Activated CD4-positive, alpha-beta T cell treated with anti-CD3 and anti-CD28 coated beads for 4 hours (primary cell): ENCODE measurements around the gene TANC1.

Experiments used
- DNase-seq, 2 donors: peaks; one replicate each; pipeline ENCODE4 v3.0.0-alpha.2; 2020

TANC1 gene

DNA sequence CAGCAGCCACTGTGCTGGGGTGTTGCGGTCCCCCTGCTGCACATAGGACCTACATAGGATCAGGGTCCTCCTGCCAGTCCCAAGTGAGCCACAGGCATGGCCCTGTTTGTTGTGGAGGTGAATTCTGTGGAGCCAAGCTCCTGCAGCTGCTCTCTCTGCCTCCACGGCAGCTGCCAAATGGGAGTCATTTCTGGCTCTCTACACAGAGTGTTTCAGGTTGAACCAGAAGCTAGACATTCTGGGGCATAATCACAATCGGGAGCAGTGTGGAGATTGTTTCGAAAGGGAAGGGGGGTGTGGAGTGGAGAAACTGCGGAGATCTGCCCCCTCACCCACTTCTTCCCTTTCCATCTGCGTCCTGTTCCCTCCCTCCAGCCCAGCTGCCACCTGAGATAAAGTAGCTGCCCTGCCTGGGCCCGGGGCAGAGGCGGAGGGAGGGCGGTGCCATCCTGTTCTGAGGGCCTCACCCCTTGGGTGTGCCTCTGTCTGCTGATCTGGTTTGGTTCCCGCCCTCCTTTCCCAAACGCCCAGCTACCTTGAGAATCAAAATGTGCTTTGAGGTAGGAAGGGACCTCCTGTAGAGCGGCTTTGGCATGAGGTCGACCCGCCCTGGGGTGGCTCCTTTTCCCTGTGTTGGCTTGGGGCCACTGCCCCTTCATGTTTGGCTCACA lies 178.7 kb downstream of the TANC1 start:
- DNase-seq, result no peak

DNA sequence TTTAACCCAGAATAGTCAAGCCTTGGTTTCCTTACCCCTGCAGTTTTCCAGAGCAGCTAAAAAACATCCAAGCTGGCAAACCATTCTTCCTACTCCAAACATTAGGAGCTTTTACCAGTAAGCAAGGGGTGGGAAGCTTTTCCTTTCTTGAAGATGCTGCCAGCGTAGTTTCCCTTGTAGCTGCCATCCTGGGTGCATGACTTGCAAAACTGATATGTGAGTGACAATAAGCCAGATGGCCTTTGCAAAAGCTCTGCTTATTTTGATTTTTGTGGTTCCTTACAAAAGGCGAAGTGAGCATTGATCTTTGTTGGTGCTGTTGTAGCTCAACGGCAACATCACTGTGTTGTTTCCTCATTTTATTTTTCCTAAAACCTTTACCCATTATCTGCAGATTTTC lies 179.2 kb downstream of the TANC1 start:
- no peak for DNase-seq

DNA sequence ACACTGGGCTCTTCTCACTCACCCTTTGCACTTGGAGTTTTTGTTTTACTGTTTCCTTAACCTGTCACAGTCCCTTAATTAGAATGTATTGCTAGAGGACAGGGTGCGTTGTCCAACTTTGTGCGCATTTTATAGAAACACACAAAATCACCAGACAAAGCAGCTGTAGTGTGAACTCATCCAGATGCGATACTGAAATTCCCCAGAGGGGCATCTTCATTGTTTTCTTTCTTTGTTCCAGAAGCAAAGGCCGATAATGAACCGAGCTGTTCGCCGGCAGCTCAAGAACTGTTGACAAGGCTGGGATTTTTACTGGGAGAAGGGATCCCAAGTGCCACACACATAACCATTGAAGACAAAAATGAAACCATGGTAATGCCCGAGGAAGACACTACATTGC lies 180.5 kb downstream of the TANC1 start:
- no peak for DNase-seq

DNA sequence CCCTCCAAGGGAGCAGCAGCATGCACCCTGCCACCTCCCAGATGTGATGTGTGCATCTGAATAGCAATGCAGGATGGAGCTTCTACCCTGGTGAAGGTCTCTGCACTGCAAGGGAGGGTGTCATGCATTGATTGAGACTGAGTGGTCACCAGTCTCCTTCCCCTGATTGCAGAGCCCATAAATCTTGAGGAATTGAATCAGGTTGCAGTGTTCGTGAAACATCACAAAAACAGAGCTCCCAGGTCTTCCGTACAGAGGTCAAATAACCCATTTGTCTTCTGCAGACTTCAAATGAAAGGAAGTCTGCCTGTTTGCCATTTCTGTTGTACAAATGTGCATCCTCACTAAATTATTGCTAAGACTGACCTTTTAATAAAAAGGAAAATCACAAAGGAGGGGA lies 181.3 kb downstream of the TANC1 start:
- no peak for DNase-seq

DNA sequence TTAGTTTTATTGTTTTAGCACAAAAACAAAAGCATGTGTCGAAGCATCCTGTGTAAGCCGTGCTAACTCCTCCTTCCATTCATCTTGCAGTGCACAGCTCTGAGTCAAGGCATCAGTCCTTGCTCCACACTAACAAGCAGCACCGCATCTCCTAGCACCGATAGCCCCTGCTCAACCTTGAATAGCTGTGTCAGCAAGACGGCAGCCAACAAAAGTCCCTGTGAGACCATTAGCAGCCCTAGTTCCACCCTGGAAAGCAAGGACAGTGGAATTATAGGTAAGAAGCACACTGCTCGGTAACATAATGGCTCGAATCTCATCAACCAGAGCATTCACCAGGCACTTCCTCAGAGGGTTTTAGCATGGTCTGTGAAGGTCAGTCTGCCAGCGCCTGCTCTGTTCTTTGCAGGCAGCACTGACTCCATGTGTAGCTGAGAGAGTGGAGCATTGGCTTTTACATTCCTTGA lies 181.9 kb downstream of the TANC1 start:
- no peak for DNase-seq

DNA sequence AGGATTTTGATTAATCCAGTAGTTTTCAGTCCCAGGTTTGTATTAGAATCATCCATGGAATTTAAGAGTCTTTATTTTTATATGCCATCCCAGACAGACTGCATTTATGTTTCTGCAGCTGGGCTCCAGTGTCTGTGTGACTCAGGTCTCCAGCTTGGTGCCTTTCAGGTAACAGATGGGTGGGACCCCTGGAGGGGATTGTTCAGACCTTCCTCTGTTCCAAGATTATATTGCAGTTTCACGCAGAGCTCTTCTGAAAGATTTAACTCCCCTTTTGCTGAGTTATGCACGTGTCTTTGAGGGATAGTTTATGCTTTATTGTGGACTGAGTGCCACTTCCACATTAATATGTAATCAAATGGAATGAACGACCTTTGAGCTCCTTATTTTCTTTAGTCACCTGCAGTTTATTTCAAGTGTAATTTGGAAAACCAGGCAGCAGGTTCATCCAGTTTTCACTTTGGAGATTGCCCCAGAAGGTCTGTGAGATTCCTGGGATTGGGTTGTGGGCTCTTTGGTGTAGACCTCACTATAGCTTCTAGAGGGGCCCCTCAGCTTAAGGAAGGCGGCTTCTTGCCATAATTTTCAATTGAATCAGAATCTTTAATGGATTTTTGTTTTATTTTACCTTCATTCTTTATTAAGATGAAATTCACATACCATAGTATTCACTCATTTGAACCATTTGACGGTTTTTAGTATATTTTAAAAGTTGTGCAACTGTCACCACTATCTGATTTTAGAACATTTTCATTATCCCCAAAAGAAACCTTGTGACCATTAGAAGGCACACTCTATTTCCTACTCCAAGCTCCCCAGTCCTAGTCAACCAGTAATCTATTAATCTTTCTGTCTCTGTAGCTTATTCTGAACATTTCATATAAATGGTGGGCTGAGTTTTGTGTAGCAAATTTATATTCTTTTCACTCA lies 183.0 kb downstream of the TANC1 start:
- DNase-seq, result no peak

DNA sequence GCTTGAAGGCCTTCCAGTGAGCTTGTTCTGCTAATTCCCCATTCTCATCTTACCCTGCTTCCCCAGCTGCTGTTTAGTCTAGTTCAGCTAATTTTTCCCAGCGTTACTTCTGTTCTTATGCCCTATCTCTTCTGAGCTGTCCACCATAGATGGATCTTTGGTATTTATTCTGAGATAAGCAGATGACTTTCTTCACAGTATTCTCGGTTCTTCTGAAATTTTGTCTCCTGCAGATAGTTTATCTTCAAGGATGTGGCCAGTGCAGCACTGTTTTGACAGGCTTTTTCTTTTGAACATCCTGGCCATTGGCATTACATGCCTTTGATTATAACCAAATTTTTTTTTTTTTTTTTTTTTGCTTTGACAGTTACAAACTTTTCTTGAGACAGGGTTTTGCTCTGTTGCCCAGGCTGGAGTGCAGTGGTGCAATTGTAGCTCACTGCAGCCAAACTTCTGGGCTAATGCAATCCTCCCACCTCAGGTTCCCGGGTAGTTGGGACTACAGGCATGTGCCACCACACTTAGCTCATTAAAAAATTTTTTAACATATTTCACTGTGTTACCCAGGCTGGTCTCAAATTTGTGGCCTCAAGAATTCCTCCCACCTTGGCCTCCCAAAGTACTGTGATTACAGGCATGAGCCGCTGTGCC lies 183.8 kb downstream of the TANC1 start:
- DNase-seq, result no peak

DNA sequence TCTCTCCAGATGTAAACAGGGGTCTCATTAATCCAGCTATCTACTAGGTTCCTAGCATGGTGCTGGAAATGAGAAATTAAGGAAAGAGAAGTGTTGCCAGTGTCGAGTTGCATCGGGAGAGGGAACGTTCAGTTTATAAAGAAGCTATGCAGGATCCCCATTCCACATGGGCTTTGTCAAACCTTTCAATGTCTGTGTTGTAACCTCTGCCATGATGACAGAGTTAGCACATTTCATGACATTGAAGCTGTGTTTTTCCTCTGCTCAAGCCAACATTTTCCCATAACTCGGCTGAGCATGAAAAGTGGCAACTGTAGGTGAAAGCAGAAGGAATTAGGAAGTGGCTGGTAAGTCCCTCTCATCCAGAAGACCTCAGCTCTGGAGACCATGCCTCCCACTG lies 184.6 kb downstream of the TANC1 start:
- no peak for DNase-seq

DNA sequence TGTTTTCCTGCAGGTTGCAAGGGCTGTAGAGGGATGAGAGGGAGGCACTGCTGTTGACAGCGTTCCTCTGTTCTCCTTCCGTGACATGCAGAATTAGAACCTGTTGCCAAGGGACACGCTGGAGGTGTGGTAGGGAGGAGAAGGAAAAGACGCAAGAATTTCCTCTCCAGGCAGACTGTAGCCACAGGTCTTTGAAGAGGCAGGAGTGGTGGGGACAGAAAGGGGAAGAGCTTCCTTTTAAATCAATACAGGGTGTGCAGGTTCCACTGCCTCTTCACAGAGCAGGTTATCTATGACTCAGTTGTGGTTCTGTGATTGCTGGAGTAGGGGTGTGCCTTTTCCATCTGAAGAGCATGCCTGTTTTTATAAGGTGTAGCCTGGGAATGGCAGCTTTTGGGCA lies 185.0 kb downstream of the TANC1 start:
- no peak for DNase-seq

DNA sequence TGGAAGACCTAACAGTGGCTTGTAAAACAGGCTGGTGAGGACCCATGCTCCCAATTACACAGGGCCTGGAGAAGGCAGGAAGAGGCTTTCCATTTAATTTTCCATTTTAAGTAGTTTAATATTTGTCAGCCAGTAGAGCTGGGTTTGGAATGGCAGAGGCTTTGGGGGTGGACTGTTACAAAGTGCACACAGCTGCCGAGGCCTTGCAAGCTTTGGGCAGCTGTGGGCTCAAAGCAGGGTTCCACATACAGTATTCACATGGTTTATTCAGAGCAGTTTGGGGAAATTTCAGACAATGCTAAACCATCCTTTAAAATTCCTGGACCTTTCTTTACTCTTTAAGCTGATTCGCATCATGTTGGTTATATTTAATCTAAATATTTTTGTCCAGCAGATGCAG lies 185.5 kb downstream of the TANC1 start:
- DNase-seq, result no peak

DNA sequence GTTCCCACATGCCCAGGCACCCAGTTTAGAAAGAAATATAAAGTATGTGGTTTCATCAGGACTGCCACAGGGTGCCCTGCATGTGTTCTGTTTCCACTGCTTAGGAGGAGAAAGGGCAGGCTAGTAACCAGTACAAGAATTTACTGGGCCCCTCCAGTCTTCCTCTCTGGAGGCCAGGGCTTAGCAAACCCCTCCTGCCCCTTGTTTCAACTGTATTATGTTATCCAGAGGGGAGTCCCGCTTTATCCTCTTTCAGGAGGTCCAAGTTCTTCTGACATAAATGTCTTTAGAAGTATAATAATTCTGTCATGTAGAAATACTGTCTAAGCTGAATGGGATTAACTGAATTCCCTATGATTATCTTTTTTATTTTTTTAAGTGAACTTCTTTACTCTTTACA lies 185.9 kb downstream of the TANC1 start:
- no peak for DNase-seq

DNA sequence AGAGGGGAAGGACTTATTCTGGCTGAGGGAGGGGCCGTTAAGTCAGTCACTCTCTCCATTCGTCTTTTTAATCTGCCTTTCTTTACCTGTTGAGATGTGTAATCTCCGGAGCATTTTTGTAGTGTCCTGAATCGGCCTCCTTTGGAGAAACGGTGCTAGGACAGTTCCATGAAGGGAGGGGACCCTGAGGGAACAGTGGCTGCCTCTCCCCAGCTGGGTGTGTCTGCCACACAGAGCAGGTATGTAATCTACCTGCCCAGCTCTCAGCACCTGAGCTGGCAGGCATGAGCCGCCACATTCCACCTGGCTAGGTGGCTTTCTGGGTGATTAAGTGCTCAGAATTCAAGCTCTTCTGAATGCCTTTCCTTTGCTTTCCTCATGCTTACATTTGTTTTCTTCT lies 186.9 kb downstream of the TANC1 start:
- no peak for DNase-seq

DNA sequence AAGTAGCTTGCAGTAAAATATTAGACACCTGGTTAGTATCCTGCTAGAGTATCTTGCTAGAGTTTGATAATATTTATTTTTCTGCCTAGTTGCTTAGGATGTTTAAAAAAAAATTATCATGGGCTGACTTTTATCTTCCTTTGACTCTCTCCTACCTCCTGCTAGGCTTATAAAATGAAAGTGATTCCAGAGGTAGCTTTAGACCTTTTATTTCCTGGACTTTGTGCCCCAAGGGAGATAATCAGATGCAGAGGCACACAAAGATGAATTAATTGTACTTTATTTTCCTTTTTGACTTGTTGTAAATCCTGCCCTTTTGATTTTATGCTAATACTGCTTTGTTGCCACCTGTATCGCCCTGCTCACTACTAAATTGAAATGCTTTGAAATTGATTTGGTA lies 187.4 kb downstream of the TANC1 start:
- no peak for DNase-seq

DNA sequence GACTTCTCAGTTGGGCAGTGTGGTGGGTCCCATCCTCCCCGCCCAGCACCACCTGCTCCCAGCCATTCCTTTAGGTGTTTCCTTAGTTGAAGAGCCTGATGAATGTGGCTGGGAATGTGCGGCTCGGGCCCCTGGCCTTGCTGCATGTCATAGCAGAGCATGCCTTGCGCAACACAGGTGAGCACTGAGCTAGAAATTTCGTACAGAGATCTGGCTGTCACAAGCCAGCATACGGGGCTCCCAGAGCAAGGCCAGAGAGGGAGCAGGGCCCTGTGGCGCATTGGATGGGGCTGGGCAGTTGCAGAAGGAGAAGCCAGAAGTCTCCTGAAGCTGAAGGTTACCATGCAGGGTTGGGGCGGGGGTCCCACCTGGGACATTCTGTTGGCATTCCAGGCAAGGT lies 188.4 kb downstream of the TANC1 start:
- no peak for DNase-seq

DNA sequence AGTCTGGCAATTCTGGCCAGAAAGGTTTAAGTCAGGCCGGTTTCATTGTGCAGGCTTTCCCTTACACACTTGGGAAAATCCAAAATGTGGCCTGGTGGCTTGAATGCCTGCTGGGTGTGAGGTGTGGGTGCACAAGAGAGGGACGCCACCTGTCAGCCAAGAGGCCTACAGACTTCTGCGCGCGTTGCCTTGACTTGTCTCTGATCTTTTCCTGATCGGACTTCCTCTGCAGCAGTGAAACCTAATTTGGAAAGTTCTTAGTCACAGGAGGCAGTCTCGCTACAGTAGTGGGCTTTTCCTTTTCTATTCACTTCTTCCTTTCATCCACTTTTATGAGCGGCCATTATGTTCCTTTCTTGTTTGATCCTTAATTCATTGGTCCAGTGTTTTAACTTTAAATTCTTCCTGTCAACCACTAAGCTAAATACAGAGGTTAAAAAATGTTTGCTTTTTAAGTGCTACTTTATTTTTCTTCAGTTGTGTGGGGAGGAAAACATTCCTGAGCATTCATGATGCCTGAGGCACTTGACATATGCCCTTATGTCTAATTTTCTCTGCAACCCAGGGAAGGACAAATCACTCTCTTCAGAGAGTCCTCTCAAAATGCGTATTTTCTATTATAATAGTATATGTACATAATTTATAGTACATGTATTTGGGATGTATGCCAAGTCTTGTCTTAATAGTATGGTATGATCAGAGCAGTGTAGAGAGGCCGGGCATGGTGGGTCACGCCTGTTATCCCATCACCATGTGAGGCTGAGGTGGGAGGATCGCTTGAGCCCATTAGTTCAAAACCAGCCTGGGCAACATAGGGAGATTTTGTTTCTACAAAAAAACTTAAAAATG lies 189.1 kb downstream of the TANC1 start:
- no peak for DNase-seq

DNA sequence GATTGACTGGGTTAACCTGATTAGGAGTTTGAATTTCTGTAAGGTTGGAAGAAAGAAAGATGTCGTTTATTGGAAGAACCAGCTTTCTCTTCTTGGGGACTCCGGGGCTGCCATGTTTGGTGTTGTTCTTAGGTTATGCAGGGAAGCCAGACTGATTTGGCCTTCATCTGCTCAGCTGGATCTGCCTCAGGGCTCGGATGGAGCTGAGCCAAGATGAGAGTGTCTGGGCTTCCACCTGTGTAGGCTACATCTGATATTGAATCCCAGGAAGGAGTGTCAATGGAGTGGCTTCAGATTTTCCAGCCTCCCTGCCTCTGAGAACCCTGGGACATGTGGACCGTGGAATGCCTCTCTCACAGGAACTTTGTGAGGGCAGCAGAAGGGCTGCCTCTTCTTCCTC lies 192.0 kb downstream of the TANC1 start:
- no peak for DNase-seq

DNA sequence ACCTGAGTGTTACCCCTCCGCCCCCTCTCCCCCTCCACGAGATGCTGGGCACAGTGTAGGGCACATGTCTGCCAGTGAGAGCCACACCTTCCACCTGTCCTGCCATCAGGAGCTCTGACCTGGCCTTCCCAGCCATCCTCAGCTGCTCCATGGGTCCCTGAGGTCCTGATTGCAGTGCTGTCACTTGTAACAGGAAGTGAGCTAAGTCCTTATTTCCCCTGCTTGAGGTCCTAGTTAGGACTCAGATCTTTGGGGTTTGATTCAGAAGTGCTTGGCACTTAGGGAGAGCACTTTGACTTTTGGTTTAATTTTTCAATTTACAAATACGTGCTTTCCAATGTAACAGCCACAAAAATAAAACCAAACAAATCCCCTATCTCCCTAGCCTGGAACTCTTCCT lies 192.5 kb downstream of the TANC1 start:
- no peak for DNase-seq

DNA sequence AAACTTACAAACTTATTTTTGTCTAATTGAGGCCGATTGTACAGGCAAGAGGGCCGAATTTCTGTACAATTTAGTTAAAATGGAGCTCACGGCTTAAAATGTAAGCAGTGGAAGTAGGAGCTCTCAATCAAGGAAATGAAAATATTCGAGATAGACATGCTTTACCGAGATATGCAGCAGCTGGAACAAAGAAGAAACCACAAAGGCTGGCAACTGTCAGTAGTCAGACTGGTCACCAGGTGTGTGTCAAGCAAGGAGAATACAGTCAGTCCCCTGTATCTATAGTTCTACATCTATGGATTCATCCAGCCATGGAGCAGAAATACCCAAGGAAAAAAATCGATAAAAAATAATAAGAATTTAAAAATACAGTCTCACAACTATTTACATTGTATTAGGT lies 195.5 kb downstream of the TANC1 start:
- DNase-seq, result no peak

DNA sequence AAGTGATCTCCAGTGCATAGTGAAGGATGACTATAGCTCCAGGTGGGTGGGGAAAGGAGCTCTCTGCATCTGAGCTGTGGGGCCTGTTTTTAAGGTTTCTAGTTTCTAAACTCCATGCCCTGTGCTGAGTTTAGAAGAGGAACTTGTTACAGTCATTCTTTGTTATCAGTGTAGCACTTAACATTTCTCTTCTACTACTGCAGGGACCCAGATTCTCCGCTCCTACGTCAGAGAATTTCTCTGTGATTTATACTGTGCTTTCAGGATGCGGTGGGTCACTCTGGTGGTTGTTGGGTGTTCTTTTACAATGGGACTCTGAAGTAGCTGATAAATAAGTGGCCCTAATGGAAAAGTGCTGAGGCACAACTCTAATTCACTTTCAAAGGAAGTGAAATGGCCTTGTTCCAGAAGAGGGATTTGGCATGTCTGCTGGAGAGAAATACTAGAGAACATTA lies 196.0 kb downstream of the TANC1 start:
- DNase-seq, result no peak

DNA sequence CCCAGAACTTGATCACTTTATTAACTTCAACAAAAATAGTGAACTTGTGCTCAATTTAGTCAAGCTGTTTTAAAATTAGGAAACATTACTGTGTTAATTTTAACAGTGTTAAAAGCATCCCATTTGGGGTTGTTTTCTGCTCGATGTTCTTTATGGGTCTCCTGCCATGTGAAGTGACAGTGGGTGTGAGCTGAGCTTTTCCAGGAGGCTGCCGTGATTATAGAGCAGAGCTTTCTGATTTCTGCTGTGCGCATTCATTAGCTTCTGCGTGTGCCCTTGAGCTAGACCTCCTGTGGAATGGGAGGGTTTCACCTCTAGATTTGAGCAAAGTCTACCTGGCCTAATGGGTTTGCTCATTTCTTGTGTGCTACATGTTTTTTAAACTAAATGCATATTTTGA lies 196.6 kb downstream of the TANC1 start:
- no peak for DNase-seq

DNA sequence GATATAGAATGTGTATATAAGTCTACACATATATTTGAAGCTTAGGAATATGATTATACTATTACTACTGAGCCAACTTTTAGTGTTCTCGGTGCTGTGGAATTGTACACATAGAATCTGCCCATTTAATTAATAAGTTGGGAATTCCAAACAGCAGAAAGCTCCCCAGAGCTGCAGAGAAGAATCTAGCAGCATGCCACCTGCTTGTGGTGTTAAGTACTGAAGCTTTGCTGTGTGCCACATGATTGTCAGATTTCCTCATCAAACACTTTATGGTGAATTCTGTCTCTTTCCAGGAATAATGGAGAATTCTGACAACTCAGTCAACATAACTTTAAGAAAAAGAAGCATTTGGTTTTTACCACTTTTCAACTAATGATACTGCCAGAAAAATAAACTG lies 200.3 kb downstream of the TANC1 start:
- no peak for DNase-seq

DNA sequence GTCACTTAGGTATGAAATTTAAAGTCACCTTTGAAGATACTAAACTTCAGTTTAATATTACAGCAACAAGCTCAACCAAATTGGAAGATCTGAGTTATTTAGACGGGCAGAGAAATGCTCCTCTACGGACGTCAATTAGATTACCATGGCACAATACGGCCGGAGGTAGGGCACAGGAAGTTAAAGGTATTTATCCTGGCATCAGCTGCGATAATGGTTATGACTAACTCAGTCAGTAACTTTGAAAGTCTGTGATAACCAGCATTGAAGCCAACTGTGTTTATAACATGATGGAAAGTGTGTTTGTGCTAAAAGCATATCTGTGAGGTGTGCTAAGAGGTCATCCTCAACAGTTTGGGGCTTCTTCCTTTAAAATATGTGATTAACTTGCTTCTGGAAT lies 200.7 kb downstream of the TANC1 start:
- DNase-seq, result no peak

DNA sequence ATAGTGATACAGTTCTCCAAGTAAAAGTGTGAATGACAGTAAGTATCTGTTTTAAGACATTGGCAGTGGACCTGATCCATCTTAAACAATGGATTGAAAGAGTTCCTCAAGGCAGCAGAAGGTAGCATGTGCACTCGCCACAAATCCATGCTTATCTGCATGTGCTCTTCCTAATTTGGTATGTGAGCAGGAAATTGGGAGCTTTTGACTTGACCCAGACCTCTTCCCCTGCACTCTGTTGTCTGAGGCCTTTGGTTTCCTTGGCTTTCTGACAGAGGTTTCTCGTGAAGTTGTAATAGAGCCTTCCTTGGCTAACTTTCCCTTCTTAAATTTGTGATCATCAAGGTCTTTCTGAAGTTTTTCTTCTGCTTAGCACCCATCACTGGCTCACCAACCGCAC lies 204.0 kb downstream of the TANC1 start:
- DNase-seq, result no peak
